GM19193 (cell line): ENCODE results near the gene TXNRD3.

Experiments used
- POLR2A ChIP-seq: IDR thresholded peaks from 4 replicates; pipeline ENCODE4 v1.6.1; 2011; ENCODE audit not compliant: insufficient read depth, insufficient read length; ENCODE audit errors: extremely low read depth

TXNRD3 gene

GRCh38 chr3:126664591-126665214 is 9.8 kb upstream of the TXNRD3 start:
- no peak for TF ChIP-seq POLR2A

GRCh38 chr3:126663750-126664149 is 8.8 kb upstream of the TXNRD3 start:
- no peak for TF ChIP-seq POLR2A

- TF ChIP-seq POLR2A: no peak
These were observed 8.3 kb upstream of the TXNRD3 start for GRCh38 chr3:126663257-126663656.

GRCh38 chr3:126661532-126662364 is 6.8 kb upstream of the TXNRD3 start:
- no peak for TF ChIP-seq POLR2A

GRCh38 chr3:126659915-126660886 is 5.3 kb upstream of the TXNRD3 start:
- TF ChIP-seq POLR2A: no peak

- TF ChIP-seq POLR2A: no peak
These were observed 3.7 kb upstream of the TXNRD3 start for GRCh38 chr3:126658584-126658983.

GRCh38 chr3:126657901-126658300 is 3.0 kb upstream of the TXNRD3 start:
- TF ChIP-seq POLR2A: no peak

- no peak for TF ChIP-seq POLR2A
These were observed 1.6 kb upstream of the TXNRD3 start for GRCh38 chr3:126656371-126657134.

- no peak for TF ChIP-seq POLR2A
These were observed 963 bp upstream of the TXNRD3 start for GRCh38 chr3:126655887-126656286.

GRCh38 chr3:126649556-126650092 is 5.3 kb downstream of the TXNRD3 start:
- TF ChIP-seq POLR2A: no peak

- no peak for TF ChIP-seq POLR2A
These were observed 8.2 kb downstream of the TXNRD3 start for GRCh38 chr3:126646674-126647073.

GRCh38 chr3:126644615-126645014 is 10.3 kb downstream of the TXNRD3 start:
- TF ChIP-seq POLR2A: no peak

- no peak for TF ChIP-seq POLR2A
These were observed 16.1 kb downstream of the TXNRD3 start for GRCh38 chr3:126638790-126639189.

- no peak for TF ChIP-seq POLR2A
These were observed 18.5 kb downstream of the TXNRD3 start for GRCh38 chr3:126636436-126636835.
